ENCODE data around the gene MATN4.

Gene MATN4

DNA sequence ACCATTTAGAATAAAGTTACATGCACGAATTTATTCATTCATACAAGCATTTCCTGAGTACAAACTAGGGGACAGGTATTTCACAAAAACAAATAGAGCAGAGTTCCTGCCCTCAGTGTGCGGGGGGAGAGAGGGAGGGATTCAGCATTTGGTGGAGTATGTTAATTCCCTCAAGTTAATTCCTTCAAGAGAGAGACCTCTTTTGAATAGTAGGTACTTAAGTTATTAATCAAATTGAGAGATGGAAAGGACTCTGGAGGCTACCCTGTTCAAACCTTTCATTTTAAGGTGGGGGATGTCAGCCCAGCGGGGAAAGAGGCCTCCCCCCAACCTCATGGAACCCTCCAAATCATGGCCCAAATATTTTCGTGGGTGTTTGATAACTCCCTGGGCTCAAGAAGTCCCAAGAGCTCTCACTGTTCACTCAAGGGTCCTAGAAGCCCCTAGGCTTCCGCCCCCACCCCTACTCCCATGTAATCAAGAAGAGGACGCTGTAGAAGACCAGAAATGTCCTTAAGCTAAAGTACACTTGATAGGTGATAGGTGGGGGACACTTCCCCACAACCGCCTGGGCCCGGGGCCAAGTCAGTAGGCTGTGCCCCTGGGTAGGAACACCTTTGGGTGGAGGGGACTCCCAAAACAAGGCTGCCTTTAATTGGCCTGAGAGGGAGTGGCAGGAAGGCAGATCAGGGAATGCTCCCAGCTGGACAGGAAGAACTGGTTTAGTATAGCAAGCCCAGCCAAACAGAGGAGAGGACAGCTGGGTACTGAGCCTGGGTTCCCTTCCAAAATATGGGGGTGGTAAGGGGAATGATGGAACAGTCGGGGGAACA is 37.2 kb upstream of the MATN4 start:
- ATAC-seq (replicated peaks) (no peak), DNase-seq (no peak)
- Mint-ChIP-seq H3K4me3 (no peak overlapping the region), H3K27me3 (no peaks in the 10 kb centered on the region), H3K9me3 (no peaks in the 10 kb centered on the region), H3K36me3 (ENCODE audit: insufficient read depth) (no peaks in the 10 kb centered on the region), H3K4me1 (ENCODE audit: low read depth in 2 of 2) (peaks cover 8 to 17% of the 10 kb centered on the region in 2 donors), H3K27ac (no peak overlapping the region)

DNA sequence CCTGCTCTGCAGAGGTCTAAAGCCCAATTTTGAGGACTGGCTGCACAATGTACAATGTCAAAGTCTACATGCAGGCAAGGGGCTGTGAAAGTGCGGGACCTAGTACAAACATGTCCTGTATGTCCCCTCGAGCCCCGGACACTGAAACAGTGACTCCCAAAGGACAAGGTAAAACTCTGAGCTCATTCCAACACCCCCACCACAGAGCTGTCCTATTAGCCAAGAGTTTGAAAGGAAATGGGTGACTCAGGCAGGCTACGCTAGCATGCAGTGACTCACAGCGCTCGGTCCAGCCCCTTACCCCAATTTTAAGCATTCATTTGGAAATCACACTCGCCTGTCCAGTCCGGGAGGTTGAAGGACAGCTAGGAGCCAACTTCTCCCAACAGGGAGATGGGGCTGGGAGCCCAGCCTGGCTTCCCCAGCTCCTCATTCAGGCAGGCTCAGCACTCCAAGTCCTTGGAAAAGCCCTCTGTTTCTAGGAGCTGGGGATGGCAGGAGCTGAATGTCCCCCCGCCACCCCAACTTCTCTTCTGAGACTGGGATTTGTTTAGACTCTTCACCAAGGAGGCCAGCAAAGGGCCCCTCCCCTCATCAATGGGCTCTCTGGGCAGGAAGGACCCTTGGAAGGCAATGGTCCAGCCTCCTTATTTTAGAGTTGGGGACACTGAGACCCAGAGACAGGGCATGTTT is 36.2 kb upstream of the MATN4 start:
- no peak for DNase-seq
- peaks cover 8 to 17% of the 10 kb centered on the region in 2 donors for H3K4me1 Mint-ChIP-seq (ENCODE audit: low read depth in 2 of 2)
- no peaks in the 10 kb centered on the region for H3K9me3 Mint-ChIP-seq
- H3K27me3 Mint-ChIP-seq = no peaks in the 10 kb centered on the region
- peak overlapping the region in 1 of 2 donors; percentile 29 for H3K27ac Mint-ChIP-seq
- no peak overlapping the region for H3K4me3 Mint-ChIP-seq
- ATAC-seq (replicated peaks) = no peak
- H3K36me3 Mint-ChIP-seq (ENCODE audit: insufficient read depth) = no peaks in the 10 kb centered on the region

DNA sequence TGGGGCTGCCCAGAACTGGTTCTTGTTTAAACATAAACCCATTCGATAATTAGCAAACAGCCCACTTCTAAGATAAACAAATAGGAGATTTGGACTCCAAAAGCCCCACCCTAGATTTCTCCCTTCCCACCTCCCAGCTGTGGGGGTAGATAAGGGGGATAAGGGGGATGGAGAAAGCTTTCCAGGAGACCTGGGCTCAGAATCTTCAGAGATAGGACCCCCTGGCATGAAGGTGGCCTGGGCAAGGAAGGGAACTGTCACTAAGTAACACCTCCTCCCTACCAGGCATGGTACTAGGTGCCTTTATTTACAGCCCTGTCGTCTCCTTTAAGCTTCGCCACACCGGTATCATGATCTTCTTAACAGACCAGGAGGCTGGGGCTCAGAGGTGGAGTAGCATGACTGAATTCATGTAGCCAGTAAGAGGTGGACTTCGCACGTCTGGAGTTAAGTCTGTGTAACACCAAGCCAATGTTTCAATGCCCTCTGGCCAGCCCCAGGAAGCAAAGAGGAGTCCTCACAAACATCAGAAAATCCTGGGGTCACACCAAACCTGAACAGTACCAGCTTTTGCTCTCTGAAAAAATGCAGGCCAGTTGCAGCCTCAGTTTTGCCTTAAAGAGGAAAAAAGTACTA is 35.6 kb upstream of the MATN4 start:
- H3K27ac Mint-ChIP-seq = peak overlapping the region in 1 of 2 donors; percentile 29

DNA sequence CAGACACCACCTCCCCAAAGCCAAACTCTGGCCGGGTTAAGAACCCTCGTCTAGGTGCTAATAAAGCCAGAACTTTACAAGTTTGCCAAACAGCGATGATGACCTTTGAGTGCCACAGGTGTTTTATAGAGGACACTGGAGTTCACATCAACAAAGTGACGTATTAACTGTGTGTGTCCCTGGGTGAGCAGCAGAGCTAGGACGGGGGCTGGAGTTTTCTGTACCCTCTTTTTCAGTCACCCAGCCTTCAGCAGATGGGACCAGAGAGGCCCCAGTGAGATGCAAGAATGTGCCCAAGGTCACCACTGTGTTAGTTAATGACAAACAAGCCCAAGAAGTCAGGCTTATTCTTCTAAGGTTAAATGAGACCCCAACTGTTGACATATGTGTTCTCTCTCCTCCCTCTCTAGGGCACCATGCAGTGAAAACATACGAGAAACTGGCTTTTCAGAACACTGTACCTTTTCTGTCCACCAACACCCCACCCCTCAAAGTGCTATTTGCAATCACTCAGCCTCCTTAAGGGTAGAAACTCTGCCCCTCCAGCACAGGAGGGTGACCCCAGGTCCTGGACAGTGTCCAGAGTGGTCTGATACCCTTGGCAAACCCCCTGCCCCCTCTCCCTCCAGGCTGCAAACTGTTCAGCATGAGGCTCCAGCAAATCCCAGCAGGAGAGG is 34.9 kb upstream of the MATN4 start:
- no peaks in the 10 kb centered on the region for H3K36me3 Mint-ChIP-seq (ENCODE audit: insufficient read depth)
- ATAC-seq (replicated peaks) (no peak), DNase-seq (no peak)
- no peak overlapping the region for H3K27ac Mint-ChIP-seq
- no peaks in the 10 kb centered on the region for H3K27me3 Mint-ChIP-seq
- H3K9me3 Mint-ChIP-seq = no peaks in the 10 kb centered on the region
- H3K4me3 Mint-ChIP-seq = no peak overlapping the region
- peaks cover 4 to 15% of the 10 kb centered on the region in 2 donors for H3K4me1 Mint-ChIP-seq (ENCODE audit: low read depth in 2 of 2)

More for the DNA sequence above, 35.6 kb upstream of the MATN4 start:
- H3K36me3 Mint-ChIP-seq (ENCODE audit: insufficient read depth) = no peaks in the 10 kb centered on the region
- DNase-seq = no peak
- peaks cover 8 to 17% of the 10 kb centered on the region in 2 donors for H3K4me1 Mint-ChIP-seq (ENCODE audit: low read depth in 2 of 2)
- no peak overlapping the region for H3K4me3 Mint-ChIP-seq
- ATAC-seq (replicated peaks) = no peak
- no peaks in the 10 kb centered on the region for H3K27me3 Mint-ChIP-seq
- H3K9me3 Mint-ChIP-seq = no peaks in the 10 kb centered on the region

GRCh38 chr20:45341939-45342854 is 34.1 kb upstream of the MATN4 start:
- H3K9me3 Mint-ChIP-seq = no peaks in the 10 kb centered on the region
- peaks cover 0 to 9% of the 10 kb centered on the region in 2 donors for H3K4me1 Mint-ChIP-seq (ENCODE audit: low read depth in 2 of 2)
- DNase-seq (no peak), ATAC-seq (replicated peaks) (no peak)
- no peaks in the 10 kb centered on the region for H3K27me3 Mint-ChIP-seq
- H3K4me3 Mint-ChIP-seq = no peak overlapping the region
- H3K27ac Mint-ChIP-seq = no peak overlapping the region
- H3K36me3 Mint-ChIP-seq (ENCODE audit: insufficient read depth) = no peaks in the 10 kb centered on the region

DNA sequence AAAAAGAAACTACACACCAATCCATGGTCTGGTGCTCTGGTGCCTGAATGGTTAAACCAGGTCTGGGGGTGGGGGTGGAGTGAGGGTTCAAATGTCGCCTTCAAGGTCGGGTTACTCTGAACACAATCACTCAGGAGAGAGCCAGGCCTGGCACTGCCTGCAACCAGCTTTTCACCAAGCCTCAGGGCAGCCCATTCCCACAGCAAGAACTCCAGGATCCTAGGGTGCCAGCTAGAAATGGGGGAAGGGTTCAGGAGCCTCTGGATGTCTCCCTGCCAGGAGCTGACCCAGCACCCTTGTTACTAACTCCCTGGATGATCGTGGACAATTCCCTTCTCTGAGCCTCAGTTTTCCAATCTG is 33.5 kb upstream of the MATN4 start:
- H3K9me3 Mint-ChIP-seq = no peaks in the 10 kb centered on the region
- ATAC-seq (replicated peaks) (no peak), DNase-seq (no peak)
- H3K4me3 Mint-ChIP-seq = no peak overlapping the region
- no peaks in the 10 kb centered on the region for H3K36me3 Mint-ChIP-seq (ENCODE audit: insufficient read depth)
- H3K27me3 Mint-ChIP-seq = no peaks in the 10 kb centered on the region
- no peak overlapping the region for H3K27ac Mint-ChIP-seq
- H3K4me1 Mint-ChIP-seq (ENCODE audit: low read depth in 2 of 2) = peaks cover 0 to 5% of the 10 kb centered on the region in 2 donors

GRCh38 chr20:45340951-45341350 is 32.9 kb upstream of the MATN4 start:
- peak overlapping the region in 1 of 2 donors; percentile 44 for H3K27ac Mint-ChIP-seq
- ATAC-seq (replicated peaks) = no peak
- no peaks in the 10 kb centered on the region for H3K9me3 Mint-ChIP-seq
- H3K36me3 Mint-ChIP-seq (ENCODE audit: insufficient read depth) = no peaks in the 10 kb centered on the region
- DNase-seq = no peak
- H3K27me3 Mint-ChIP-seq = no peaks in the 10 kb centered on the region
- no peak overlapping the region for H3K4me3 Mint-ChIP-seq
- H3K4me1 Mint-ChIP-seq (ENCODE audit: low read depth in 2 of 2) = peaks cover 0 to 3% of the 10 kb centered on the region in 2 donors

DNA sequence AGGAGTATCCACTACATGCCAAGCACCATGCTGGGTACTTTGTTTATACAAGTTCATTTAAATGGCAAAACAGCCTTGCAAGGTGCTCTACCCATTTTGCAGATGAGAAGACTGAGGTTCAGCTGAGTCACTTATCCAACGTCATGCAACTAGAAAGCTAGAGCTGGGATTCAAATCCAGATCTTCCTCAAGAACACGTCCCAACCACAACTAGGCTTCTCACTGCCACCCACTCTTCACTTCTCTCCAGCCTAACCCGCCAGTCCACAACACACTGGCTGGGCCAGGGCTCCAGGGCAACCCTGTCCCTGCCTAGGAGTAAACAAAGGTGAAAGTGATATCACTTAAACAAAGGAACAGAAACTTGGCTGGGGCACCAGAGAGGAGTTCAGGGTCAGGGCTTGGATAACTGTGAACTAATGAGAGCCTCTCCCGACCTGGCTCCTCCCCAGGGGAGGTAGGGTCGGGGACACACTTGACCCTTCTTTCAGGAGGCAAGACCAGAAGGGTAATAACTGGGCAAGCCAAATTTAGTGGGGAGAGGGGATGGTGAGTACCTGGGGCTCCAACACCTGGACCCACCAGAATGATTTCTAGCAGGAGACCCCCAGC is 32.2 kb upstream of the MATN4 start:
- Mint-ChIP-seq H3K27me3 (no peaks in the 10 kb centered on the region), H3K36me3 (ENCODE audit: insufficient read depth) (no peaks in the 10 kb centered on the region), H3K4me3 (no peak overlapping the region), H3K27ac (peak overlapping the region in 1 of 2 donors; percentile 44), H3K4me1 (ENCODE audit: low read depth in 2 of 2) (no peaks in the 10 kb centered on the region), H3K9me3 (no peaks in the 10 kb centered on the region)
- ATAC-seq (replicated peaks) (no peak), DNase-seq (no peak)

DNA sequence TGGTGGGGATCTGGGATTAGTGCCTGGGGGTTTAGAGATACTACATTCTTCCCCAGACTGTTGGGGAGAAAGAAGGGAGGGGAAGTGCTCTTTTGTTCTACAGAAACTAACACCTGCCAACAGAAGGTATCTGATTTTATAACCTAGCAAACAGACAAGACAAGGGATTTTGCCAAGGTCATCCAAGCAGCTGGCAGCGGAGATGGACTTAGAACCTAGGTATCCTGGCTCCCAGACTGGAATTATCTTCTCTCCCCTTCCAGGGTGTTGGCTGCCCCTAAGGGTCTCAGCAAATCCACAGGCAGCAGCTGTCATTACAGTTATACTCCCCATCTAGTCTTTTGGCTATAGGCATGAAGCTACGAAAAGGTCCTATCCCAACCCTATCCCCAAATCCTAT is 31.7 kb upstream of the MATN4 start:
- no peak for ATAC-seq (replicated peaks)
- no peaks in the 10 kb centered on the region for H3K36me3 Mint-ChIP-seq (ENCODE audit: insufficient read depth)

DNA sequence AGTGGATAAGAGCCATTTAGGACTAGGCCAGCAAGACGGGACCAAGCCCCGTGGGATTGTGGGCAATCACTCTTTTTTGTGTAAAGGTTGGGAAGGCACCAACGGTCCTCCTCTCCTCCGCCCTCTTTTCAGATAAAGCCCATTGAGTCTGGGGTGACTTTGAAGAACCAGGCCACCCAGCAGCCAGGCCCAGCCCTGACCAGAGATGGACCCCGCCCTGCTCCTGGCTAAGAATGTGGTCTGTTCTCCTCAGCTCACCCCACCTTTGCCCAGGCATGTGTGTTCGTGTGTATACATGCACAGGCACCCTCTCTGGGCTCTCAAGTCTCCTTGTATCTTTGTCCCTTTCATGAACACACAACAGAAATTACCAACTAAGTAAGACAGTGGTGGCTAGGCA is 31.0 kb upstream of the MATN4 start:
- no peaks in the 10 kb centered on the region for H3K9me3 Mint-ChIP-seq
- H3K27me3 Mint-ChIP-seq = no peaks in the 10 kb centered on the region
- ATAC-seq (replicated peaks) = no peak
- no peak overlapping the region for H3K4me3 Mint-ChIP-seq
- H3K27ac Mint-ChIP-seq = no peak overlapping the region
- no peaks in the 10 kb centered on the region for H3K4me1 Mint-ChIP-seq (ENCODE audit: low read depth in 2 of 2)
- DNase-seq = no peak
- peaks cover under 1% of the 10 kb centered on the region for H3K36me3 Mint-ChIP-seq (ENCODE audit: insufficient read depth)

More for the DNA sequence above, 31.7 kb upstream of the MATN4 start:
- no peak for DNase-seq
- Mint-ChIP-seq H3K27ac (no peak overlapping the region), H3K4me1 (ENCODE audit: low read depth in 2 of 2) (no peaks in the 10 kb centered on the region), H3K9me3 (no peaks in the 10 kb centered on the region), H3K27me3 (no peaks in the 10 kb centered on the region), H3K4me3 (no peak overlapping the region)

DNA sequence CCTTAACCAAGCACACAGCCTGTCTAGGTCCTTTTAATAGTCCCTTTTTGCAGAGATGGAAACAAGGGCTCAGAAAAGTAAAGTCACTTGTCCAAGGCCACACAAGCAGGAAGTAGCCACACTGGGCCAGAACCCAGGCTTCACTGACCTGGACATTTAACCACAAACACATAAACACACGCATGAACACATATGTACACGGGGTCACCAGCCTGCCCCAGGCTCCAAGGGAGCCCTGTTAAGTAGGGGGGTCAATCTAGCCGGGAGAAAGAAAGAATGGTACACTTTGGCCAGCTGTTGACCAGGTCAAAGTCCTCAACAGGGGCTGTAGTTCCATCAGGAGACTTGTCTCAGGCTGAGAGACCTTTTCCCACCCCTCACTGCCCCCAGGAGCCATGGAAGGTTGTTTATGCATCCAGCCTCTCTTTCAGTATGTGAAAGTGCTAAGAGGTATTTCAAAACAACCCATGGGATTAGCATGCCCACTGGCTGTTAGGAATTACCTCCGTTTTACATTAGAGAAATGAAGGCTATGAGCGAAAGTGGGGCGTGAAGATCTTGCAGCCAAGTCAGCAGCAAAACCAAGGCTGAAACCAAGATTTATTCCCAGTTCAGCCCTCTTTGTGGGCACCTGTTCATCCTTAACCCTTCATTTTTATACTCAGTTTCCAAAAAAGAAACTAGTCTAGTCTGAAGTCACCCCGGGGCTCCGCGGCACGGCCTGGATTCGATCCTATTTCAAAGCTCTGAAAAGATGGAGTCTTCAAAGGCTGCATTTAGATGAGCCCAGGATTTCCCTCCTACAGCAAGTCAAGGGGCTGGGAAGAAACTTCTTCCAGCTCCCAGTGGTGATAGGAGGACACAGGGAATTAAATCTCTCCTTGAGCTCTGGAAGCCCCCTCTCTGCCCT is 30.3 kb upstream of the MATN4 start:
- H3K4me1 Mint-ChIP-seq (ENCODE audit: low read depth in 2 of 2) = no peaks in the 10 kb centered on the region
- no peak overlapping the region for H3K4me3 Mint-ChIP-seq
- H3K36me3 Mint-ChIP-seq (ENCODE audit: insufficient read depth) = peaks cover 3% of the 10 kb centered on the region
- no peaks in the 10 kb centered on the region for H3K9me3 Mint-ChIP-seq
- H3K27me3 Mint-ChIP-seq = no peaks in the 10 kb centered on the region
- H3K27ac Mint-ChIP-seq = no peak overlapping the region
- no peak for ATAC-seq (replicated peaks)
- DNase-seq = no peak

Measured in effector memory CD8-positive, alpha-beta T cell (primary cell).